Prostate gland (tissue), 2 donors: ENCODE results near the gene IGF2BP3. TPM values are rescaled to one million over a fixed set of nuclear protein-coding genes. Genes with fewer than 3 reads are reported as not detected.

Experiments
- DNase-seq: peaks from one replicate; pipeline ENCODE4 v3.0.0-alpha.2; 2019; ENCODE audit warnings: low spot score
- H3K27ac ChIP-seq, 2 donors: fragments of 200-600 bp; sonication (generic); 2 replicates each; pipeline ENCODE4 v1.5.1; 2017 to 2019
- H3K27me3 ChIP-seq: fragments of 200-600 bp; sonication (generic); replicated peaks from 2 replicates; pipeline ENCODE4 v1.5.1; 2019; ENCODE audit not compliant: insufficient read depth
- H3K36me3 ChIP-seq, 2 donors: fragments of 200-600 bp; sonication (generic); 1 replicate in 1 of 2; 2 replicates in 1 of 2; pipeline versions ENCODE4 v1.5.1 to v1.8.1; 2017 to 2019
- H3K4me1 ChIP-seq: fragments of 200-600 bp; sonication (generic); replicated peaks from 2 replicates; pipeline ENCODE4 v1.5.1; 2019
- H3K4me3 ChIP-seq, 2 donors: fragments of 200-600 bp; sonication (generic); 2 replicates each; pipeline ENCODE4 v1.5.1; 2017 to 2019
- H3K9me3 ChIP-seq: fragments of 200-600 bp; sonication (generic); 2 replicates; pipeline ENCODE4 v1.5.1; 2017
- CTCF ChIP-seq, 4 experiments: fragments of 200-600 bp in 2 of 4; fragments of 450-650 bp in 2 of 4; sonication (generic) in 2 of 4; IDR thresholded peaks; 1 replicate in 3 of 4; 2 replicates in 1 of 4; pipeline ENCODE4 v1.5.1; 2016 to 2019; ENCODE audit warnings: antibody characterized with exemption in 4 of 4, mild to moderate bottlenecking in 2 of 4, moderate library complexity in 2 of 4
- POLR2A ChIP-seq: fragments of 450-650 bp; IDR thresholded peaks from one replicate; pipeline ENCODE4 v1.6.1; 2016; ENCODE audit warnings: antibody characterized with exemption, mild to moderate bottlenecking
- POLR2AphosphoS5 ChIP-seq: sonication (generic); formaldehyde crosslinking; IDR thresholded peaks from one replicate; pipeline ENCODE4 v1.6.1; 2017; ENCODE audit warnings: antibody characterized with exemption
- WGBS: methylation state at CpG from one replicate; pipeline ENCODE4 v1.1.5; 2018; 5-methylcytosine and 5-hydroxymethylcytosine counted together
- intact Hi-C: fragments of 100-400 bp; cut with DNase I; formaldehyde crosslinking; loops from one replicate; pipeline ENCODE4 v1.14.2; 2022
- total RNA-seq, 2 donors: library from RNA; depleted of rRNA; stranded (reverse); fragments of >200 nt; gene quantifications; one replicate each; pipeline ENCODE4 v1.1.0, GENCODE V29; 2016

The IGF2BP3 gene
- total RNA-seq, 2 donors from 2014 or later: 9.6 TPM; not detected in 1

- H3K9me3 ChIP-seq: no peaks in the 10 kb centered on the region
- no peak for DNase-seq
- H3K4me3 ChIP-seq: no peak overlapping the region
- WGBS: 61% methylated on average over 7 of the region's 7 CpGs
- no peak overlapping the region for H3K27ac ChIP-seq
- no peaks in the 10 kb centered on the region for H3K36me3 ChIP-seq
- no peaks in the 10 kb centered on the region for H3K4me1 ChIP-seq
- intact Hi-C loops: no loop called here
- H3K27me3 ChIP-seq: no peaks in the 10 kb centered on the region
- no peak for TF ChIP-seq CTCF (IDR thresholded peaks at IDR 0.05)
- TF ChIP-seq POLR2AphosphoS5: no peak
- TF ChIP-seq POLR2A: no peak
Observed at GRCh38 chr7:23431702-23432199, 38.5 kb downstream of the IGF2BP3 start.

- 62% methylated on average over 4 of the region's 4 CpGs for WGBS
- intact Hi-C loops: no loop called here
- no peak overlapping the region for H3K4me3 ChIP-seq
- no peaks in the 10 kb centered on the region for H3K9me3 ChIP-seq
- no peak for DNase-seq
- no peaks in the 10 kb centered on the region for H3K4me1 ChIP-seq
- H3K27me3 ChIP-seq: no peaks in the 10 kb centered on the region
- no peak overlapping the region for H3K27ac ChIP-seq
- TF ChIP-seq CTCF (IDR thresholded peaks at IDR 0.05) (no peak), POLR2A (no peak), POLR2AphosphoS5 (no peak)
- H3K36me3 ChIP-seq: no peaks in the 10 kb centered on the region
Observed at GRCh38 chr7:23430893-23431259, 39.4 kb downstream of the IGF2BP3 start.

GRCh38 chr7:23426876-23427275, 43.4 kb downstream of the IGF2BP3 start:
- no peak overlapping the region for H3K4me3 ChIP-seq
- no peaks in the 10 kb centered on the region for H3K9me3 ChIP-seq
- H3K27ac ChIP-seq: no peak overlapping the region
- H3K4me1 ChIP-seq: no peaks in the 10 kb centered on the region
- 83% methylated on average over 3 of the region's 3 CpGs for WGBS
- intact Hi-C loops: no loop called here
- DNase-seq: no peak
- TF ChIP-seq CTCF (IDR thresholded peaks at IDR 0.05): no peak
- no peaks in the 10 kb centered on the region for H3K36me3 ChIP-seq
- no peaks in the 10 kb centered on the region for H3K27me3 ChIP-seq

- no peaks in the 10 kb centered on the region for H3K9me3 ChIP-seq
- DNase-seq: no peak
- H3K36me3 ChIP-seq: no peaks in the 10 kb centered on the region
- intact Hi-C loops: no loop called here
- no peak overlapping the region for H3K27ac ChIP-seq
- no peak overlapping the region for H3K4me3 ChIP-seq
- 78% methylated on average over 10 of the region's 10 CpGs for WGBS
- TF ChIP-seq CTCF (IDR thresholded peaks at IDR 0.05) (no peak), POLR2AphosphoS5 (no peak), POLR2A (no peak)
- H3K4me1 ChIP-seq: no peaks in the 10 kb centered on the region
- H3K27me3 ChIP-seq: no peaks in the 10 kb centered on the region
Observed at GRCh38 chr7:23422909-23423308, 47.4 kb downstream of the IGF2BP3 start.

GRCh38 chr7:23422384-23422783, 47.9 kb downstream of the IGF2BP3 start:
- H3K27me3 ChIP-seq: no peaks in the 10 kb centered on the region
- H3K4me1 ChIP-seq: no peaks in the 10 kb centered on the region
- intact Hi-C loops: no loop called here
- no peaks in the 10 kb centered on the region for H3K36me3 ChIP-seq
- no peaks in the 10 kb centered on the region for H3K9me3 ChIP-seq
- 67% methylated on average over 7 of the region's 7 CpGs for WGBS
- no peak overlapping the region for H3K4me3 ChIP-seq
- no peak for DNase-seq
- TF ChIP-seq CTCF (IDR thresholded peaks at IDR 0.05) (no peak), POLR2AphosphoS5 (no peak), POLR2A (no peak)
- H3K27ac ChIP-seq: no peak overlapping the region
